Stimulated activated naive CD8-positive, alpha-beta T cell treated with anti-CD3 and anti-CD28 coated beads, Interleukin-15, Interleukin-2, amounts not matched to agents 100 ng/mL and 50 ng/mL, for 24 hours (primary cell): ENCODE measurements around the gene TRIM13.
"Not testable (repeated sequence)": the region's sequence is repeated elsewhere in the genome, so short reads cannot be mapped to it uniquely, and the experiment has no call there.

Experiments used
- H3K27ac Mint-ChIP-seq: one replicate; pipeline ENCODE4 v1.8.0; 2021; ENCODE audit warnings: mild to moderate bottlenecking, mixed read lengths
- H3K27me3 Mint-ChIP-seq: one replicate; pipeline ENCODE4 v1.8.0; 2021; ENCODE audit warnings: mixed read lengths
- H3K36me3 Mint-ChIP-seq: one replicate; pipeline ENCODE4 v1.8.0; 2021; ENCODE audit warnings: low read depth, mixed read lengths
- H3K4me1 Mint-ChIP-seq: one replicate; pipeline ENCODE4 v1.8.0; 2021; ENCODE audit warnings: low read depth, mixed read lengths
- H3K4me3 Mint-ChIP-seq: one replicate; pipeline ENCODE4 v1.8.0; 2021; ENCODE audit warnings: mild to moderate bottlenecking, mixed read lengths
- H3K9me3 Mint-ChIP-seq: one replicate; pipeline ENCODE4 v1.8.0; 2021; ENCODE audit warnings: mixed read lengths

The TRIM13 gene

GRCh38 chr13:49996951-49997895 lies at the start of gene TRIM13:
TRIM13 (plus strand) TSS chr13:49997042; CDS start chr13:50011941, 14,899 bp downstream.
- H3K27ac Mint-ChIP-seq: peak within 1 kb of the TSS; percentile 83
- peaks cover 54% of the 10 kb centered on the region for H3K4me1 Mint-ChIP-seq
- H3K9me3 Mint-ChIP-seq: no peaks in the 10 kb centered on the region
- H3K27me3 Mint-ChIP-seq: no peaks in the 10 kb centered on the region
- H3K4me3 Mint-ChIP-seq: peak within 1 kb of the TSS; percentile 90
- peaks cover 39% of the 10 kb centered on the region for H3K36me3 Mint-ChIP-seq

- not testable (repeated sequence) for H3K4me3 Mint-ChIP-seq, H3K9me3 Mint-ChIP-seq, H3K36me3 Mint-ChIP-seq, H3K4me1 Mint-ChIP-seq, H3K27me3 Mint-ChIP-seq, H3K27ac Mint-ChIP-seq
These were observed 48.0 kb upstream of the TRIM13 start for GRCh38 chr13:49948777-49949270.

- peaks cover 16% of the 10 kb centered on the region for H3K27me3 Mint-ChIP-seq
- H3K27ac Mint-ChIP-seq: no peak overlapping the region
- no peak overlapping the region for H3K4me3 Mint-ChIP-seq
- no peaks in the 10 kb centered on the region for H3K4me1 Mint-ChIP-seq
- peaks cover 4% of the 10 kb centered on the region for H3K9me3 Mint-ChIP-seq
- H3K36me3 Mint-ChIP-seq: no peaks in the 10 kb centered on the region
These were observed 44.9 kb upstream of the TRIM13 start for GRCh38 chr13:49951754-49952535.

GRCh38 chr13:49953560-49953959 lies 43.3 kb upstream of the TRIM13 start:
- Mint-ChIP-seq H3K4me1 (no peaks in the 10 kb centered on the region), H3K27me3 (peaks cover 14% of the 10 kb centered on the region), H3K27ac (no peak overlapping the region), H3K4me3 (no peak overlapping the region), H3K36me3 (no peaks in the 10 kb centered on the region), H3K9me3 (peaks cover 4% of the 10 kb centered on the region)

- H3K27me3 Mint-ChIP-seq: peaks cover 14% of the 10 kb centered on the region
- no peak overlapping the region for H3K27ac Mint-ChIP-seq
- H3K4me3 Mint-ChIP-seq: no peak overlapping the region
- no peaks in the 10 kb centered on the region for H3K9me3 Mint-ChIP-seq
- H3K4me1 Mint-ChIP-seq: no peaks in the 10 kb centered on the region
- peaks cover 9% of the 10 kb centered on the region for H3K36me3 Mint-ChIP-seq
These were observed 42.0 kb upstream of the TRIM13 start for GRCh38 chr13:49954674-49955455.

- H3K9me3 Mint-ChIP-seq: no peaks in the 10 kb centered on the region
These were observed 40.7 kb upstream of the TRIM13 start for GRCh38 chr13:49956131-49956530.

GRCh38 chr13:49958321-49958720 lies 38.5 kb upstream of the TRIM13 start:
- H3K4me3 Mint-ChIP-seq: no peak overlapping the region
- H3K27ac Mint-ChIP-seq: no peak overlapping the region
- peaks cover 17% of the 10 kb centered on the region for H3K36me3 Mint-ChIP-seq
- H3K4me1 Mint-ChIP-seq: no peaks in the 10 kb centered on the region
- H3K27me3 Mint-ChIP-seq: peaks cover 14% of the 10 kb centered on the region
- H3K9me3 Mint-ChIP-seq: peaks cover 7% of the 10 kb centered on the region

More at GRCh38 chr13:49956131-49956530, 40.7 kb upstream of the TRIM13 start:
- H3K4me3 Mint-ChIP-seq: no peak overlapping the region
- H3K27ac Mint-ChIP-seq: no peak overlapping the region
- no peaks in the 10 kb centered on the region for H3K4me1 Mint-ChIP-seq
- H3K27me3 Mint-ChIP-seq: peaks cover 14% of the 10 kb centered on the region
- H3K36me3 Mint-ChIP-seq: peaks cover 9% of the 10 kb centered on the region

GRCh38 chr13:49967456-49967855 lies 29.4 kb upstream of the TRIM13 start:
- Mint-ChIP-seq H3K9me3 (peaks cover 17% of the 10 kb centered on the region), H3K4me3 (no peak overlapping the region), H3K36me3 (peaks cover 25% of the 10 kb centered on the region), H3K27ac (no peak overlapping the region), H3K27me3 (no peaks in the 10 kb centered on the region), H3K4me1 (no peaks in the 10 kb centered on the region)

- Mint-ChIP-seq H3K9me3 (no peaks in the 10 kb centered on the region), H3K27me3 (no peaks in the 10 kb centered on the region), H3K4me1 (no peaks in the 10 kb centered on the region), H3K36me3 (no peaks in the 10 kb centered on the region), H3K4me3 (no peak overlapping the region), H3K27ac (no peak overlapping the region)
These were observed 24.1 kb upstream of the TRIM13 start for GRCh38 chr13:49972709-49973108.

GRCh38 chr13:49975826-49976225 lies 21.0 kb upstream of the TRIM13 start:
- Mint-ChIP-seq H3K27me3 (no peaks in the 10 kb centered on the region), H3K27ac (no peak overlapping the region), H3K4me1 (no peaks in the 10 kb centered on the region), H3K9me3 (no peaks in the 10 kb centered on the region), H3K4me3 (no peak overlapping the region), H3K36me3 (no peaks in the 10 kb centered on the region)

GRCh38 chr13:49976314-49977258 lies 20.3 kb upstream of the TRIM13 start:
- H3K27ac Mint-ChIP-seq: no peak overlapping the region
- H3K27me3 Mint-ChIP-seq: no peaks in the 10 kb centered on the region
- H3K4me3 Mint-ChIP-seq: no peak overlapping the region
- no peaks in the 10 kb centered on the region for H3K36me3 Mint-ChIP-seq
- no peaks in the 10 kb centered on the region for H3K4me1 Mint-ChIP-seq
- H3K9me3 Mint-ChIP-seq: no peaks in the 10 kb centered on the region

- Mint-ChIP-seq H3K27ac (no peak overlapping the region), H3K36me3 (no peaks in the 10 kb centered on the region), H3K27me3 (no peaks in the 10 kb centered on the region), H3K9me3 (no peaks in the 10 kb centered on the region), H3K4me3 (no peak overlapping the region), H3K4me1 (no peaks in the 10 kb centered on the region)
These were observed 18.9 kb upstream of the TRIM13 start for GRCh38 chr13:49977992-49978391.

GRCh38 chr13:49980266-49980665 lies 16.6 kb upstream of the TRIM13 start:
- no peaks in the 10 kb centered on the region for H3K27me3 Mint-ChIP-seq
- no peaks in the 10 kb centered on the region for H3K4me1 Mint-ChIP-seq
- no peaks in the 10 kb centered on the region for H3K9me3 Mint-ChIP-seq
- H3K27ac Mint-ChIP-seq: no peak overlapping the region
- H3K36me3 Mint-ChIP-seq: no peaks in the 10 kb centered on the region
- H3K4me3 Mint-ChIP-seq: no peak overlapping the region

- no peaks in the 10 kb centered on the region for H3K4me1 Mint-ChIP-seq
These were observed 11.7 kb upstream of the TRIM13 start for GRCh38 chr13:49985129-49985528.

More at GRCh38 chr13:49985129-49985528, 11.7 kb upstream of the TRIM13 start:
- no peaks in the 10 kb centered on the region for H3K27me3 Mint-ChIP-seq
- no peak overlapping the region for H3K4me3 Mint-ChIP-seq
- H3K9me3 Mint-ChIP-seq: no peaks in the 10 kb centered on the region
- H3K27ac Mint-ChIP-seq: no peak overlapping the region
- H3K36me3 Mint-ChIP-seq: no peaks in the 10 kb centered on the region
